NCI-H510A treated with DMSO at 0.1 percent for 48 hours (cell line): ENCODE data around the gene OSBPL6.

Experiments
- DNase-seq: peaks from one replicate; lab custom pipeline; 2025; lab: John Stamatoyannopoulos, UW

Gene OSBPL6

DNA sequence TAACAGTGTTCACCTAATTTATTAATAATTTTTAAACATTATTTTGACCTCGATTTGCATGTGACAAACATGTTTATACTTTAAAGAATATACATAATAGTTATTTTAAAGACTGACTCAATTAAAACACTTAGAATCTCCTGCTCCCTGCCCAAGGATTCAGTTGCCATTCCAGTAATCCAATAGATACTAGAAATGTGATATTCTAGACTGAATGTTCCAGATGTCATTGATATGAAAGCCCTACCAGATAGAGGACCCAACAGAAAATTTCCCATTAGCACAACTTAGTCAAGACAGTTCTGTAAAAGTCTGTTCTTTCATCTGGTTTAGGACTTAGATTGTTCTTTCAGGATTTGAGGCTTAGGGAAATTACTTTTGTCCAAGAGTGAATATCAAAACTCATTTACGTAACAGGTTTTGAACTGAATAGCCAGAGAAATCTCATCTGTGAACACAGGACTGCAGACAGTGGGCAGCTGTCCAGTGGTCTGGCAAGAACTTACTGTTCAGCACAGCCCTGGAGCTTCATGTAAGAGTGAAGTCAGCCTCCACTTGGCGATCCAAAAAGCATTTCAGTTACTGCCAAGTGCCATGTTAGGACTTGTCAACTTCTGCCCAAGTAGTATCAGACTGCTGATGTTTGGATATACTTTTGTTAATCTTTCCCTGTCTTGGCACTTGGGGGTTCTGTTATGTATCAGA lies 77.5 kb downstream of the OSBPL6 start:
- DNase-seq, result no peak

DNA sequence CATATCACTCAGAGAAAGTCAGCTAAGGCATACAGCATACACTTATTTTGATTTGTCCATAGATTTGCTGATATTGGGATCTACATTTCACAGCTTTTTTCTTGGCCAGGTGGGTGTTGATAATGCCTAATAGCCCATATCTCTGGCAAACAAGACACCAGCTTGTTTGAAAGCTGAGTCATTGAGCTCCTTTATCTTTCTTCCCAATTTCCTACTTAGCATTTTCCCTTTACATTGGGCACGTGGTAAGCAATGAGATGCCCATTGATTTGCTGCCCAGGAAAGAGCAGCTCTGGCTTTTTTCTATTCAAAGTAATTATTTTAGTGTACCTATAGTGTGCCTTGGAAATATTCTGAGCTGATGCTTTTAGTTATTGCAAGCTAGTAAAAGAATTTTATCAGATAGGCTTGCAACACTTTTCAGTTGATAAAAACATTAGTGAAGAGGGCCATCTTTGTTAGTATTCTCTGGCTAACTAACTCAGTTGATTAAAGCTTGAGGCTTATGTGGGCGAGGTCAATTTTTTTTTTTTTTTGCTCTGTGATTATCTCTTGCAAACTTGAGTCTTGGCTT lies 79.6 kb downstream of the OSBPL6 start:
- no peak for DNase-seq

DNA sequence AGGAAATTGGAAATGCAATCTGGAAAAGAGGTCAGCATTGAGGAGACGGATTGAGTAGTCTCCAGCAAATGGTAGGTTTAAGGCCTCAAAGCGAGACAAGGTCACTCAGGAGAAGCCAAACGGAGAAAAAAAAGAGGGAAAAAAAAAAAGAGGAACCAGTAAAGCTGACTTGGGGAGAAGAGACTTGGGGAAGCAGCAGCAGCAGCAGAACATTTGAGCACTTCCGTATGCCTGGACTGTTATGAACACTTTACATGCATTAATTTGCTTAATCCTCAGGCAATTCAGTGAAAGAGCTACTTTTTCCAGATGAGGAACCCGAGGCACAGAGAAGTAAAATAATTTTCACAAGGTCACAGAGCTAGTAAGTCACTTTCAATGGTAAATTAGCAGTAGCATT lies 81.3 kb downstream of the OSBPL6 start:
- no peak for DNase-seq

DNA sequence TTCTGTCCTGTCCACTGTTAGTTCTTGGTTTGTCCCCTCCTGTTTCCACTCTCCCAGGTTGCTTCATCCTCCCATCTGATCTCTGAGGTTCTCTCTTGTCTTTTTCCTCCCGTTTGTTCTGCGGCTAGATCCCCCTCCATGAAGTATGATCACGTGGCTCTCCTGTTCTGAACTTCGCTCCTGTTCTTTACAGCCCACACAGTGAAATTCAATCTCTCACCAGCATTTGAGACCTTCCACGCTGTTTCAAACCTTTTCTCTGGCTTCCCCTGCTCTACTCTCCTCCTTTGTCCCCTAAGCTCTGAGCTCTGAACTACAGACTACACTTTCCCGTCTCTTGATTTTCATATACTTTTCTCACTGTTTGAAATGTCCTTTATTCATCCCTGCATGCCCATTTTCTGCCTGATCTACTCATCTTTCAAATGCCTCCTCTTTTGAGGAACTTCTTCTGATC lies 83.5 kb downstream of the OSBPL6 start:
- DNase-seq, result peak; percentile 81

DNA sequence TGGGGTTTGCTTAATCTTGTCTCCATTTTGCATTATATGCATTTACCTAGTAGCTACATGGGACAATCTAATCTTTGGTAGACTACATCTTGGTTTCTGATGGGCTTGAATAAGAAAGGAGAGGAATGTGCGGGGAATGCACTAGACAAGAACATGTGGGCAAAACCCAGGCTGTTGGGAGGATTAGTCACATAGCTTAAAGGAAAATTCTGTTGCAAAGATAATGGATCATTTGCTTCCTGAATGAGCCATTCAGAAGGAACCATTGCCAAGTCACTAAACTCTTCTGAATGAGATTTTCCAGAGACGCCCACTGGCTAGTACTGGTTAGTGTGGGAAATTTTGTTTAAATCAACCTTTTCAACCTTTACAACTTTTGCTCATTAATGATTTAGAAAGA lies 84.8 kb downstream of the OSBPL6 start:
- no peak for DNase-seq

DNA sequence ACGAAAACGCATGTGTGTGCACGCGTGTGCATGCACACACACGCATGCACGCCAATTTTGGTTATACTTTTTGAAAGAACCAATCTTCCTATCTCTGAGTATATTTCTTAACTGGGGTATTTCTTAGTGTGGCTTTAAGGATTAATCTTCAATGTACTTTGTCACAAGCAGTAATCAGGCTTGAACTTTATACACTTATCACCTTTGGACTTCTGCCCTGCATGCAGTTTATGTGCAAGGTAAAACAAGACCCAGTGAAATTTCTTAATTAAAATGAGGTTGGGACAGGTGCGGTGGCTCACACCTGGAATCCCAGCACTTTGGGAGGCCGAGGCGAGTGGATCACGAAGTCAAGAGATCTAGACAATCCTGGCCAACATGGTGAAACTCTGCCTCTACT lies 85.3 kb downstream of the OSBPL6 start:
- DNase-seq, result no peak

DNA sequence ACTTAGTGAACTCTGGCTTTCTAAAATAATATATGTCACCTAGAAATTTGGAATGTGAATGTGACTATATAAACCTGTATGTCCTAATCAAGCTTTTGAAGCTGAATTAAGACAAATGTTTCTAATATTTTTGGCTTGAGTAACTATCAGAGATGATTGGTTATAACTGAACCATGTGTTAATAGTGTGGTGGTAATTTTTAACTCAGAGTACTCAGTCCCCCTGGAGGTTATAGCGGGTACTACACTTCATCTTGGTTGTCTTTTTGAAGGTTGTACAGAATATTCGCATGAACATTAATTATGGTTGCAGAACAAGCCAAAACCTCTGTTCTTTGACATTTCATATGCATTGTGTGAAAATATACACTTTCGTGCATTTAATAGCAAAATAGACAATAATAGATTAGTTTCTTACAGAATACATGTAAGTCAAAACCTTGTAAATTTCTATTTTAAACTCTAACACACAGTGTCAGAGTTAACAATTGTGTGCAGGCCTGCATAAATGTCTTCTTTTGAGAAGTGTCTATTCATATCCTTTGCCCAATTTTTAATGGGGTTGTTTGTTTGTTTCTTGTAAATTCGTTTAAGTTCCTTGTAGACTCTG lies 86.0 kb downstream of the OSBPL6 start:
- DNase-seq, result peak; percentile 65

DNA sequence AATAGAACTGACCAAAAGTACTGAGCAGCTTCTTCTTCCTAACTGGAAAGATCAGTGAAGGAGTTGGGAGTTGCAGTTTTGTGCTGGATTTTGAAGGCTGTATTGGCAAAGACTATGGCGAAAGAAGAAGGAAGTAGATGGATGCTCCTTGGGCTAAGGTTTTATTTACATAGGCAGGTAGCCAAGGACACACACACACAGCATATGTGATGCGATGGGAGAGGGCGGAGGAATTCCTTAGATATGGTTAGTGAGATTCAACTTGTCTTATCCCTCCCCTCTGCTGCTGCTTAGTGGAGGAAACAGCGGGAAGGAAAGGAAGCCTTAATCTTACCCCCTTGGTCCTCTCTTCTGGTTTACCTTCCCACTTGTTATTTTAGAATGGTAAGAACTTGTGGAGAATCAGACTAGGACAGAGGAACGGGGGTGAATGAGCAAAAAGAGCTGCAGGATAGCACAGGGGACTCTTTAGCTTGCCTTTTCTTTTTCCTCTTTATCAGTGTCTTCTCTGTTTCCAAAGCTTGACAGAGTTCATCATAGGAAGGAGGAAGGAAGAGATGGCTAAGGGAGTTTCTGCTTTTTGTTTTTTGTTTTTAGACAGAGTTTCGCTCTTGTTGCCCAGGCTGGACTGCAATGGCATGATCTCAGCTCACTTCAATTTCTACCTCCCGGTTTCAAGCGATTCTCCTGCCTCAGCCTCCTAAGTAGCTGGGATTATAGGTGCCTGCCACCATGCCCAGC lies 87.9 kb downstream of the OSBPL6 start:
- no peak for DNase-seq

DNA sequence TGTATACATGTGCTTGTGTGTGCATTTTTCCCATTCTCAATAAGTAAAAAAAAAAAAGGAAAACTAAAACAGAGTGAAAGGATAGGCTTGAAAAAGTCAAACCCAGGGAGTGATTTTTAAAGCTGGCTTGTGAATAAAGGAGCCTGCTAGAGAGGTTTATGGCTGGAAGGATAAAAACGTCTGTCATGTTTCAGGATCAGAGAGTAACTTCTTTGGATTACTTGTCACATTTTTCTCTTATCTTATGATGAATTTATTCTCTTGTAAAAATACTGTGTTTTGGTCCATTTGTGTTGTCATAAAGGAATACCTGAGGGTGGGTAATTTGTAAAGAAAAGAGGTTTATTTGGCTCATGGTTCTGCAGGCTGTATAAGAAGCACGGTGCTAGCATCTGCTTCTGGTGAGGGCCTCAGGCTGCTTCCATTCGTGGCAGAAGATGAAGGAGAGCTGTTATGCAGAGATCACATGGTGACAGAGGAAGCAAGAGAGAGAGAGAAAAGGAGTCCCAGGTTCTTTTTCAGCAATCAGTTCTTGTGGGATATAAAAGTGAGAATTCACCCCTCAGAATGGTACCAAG lies 89.1 kb downstream of the OSBPL6 start:
- no peak for DNase-seq

DNA sequence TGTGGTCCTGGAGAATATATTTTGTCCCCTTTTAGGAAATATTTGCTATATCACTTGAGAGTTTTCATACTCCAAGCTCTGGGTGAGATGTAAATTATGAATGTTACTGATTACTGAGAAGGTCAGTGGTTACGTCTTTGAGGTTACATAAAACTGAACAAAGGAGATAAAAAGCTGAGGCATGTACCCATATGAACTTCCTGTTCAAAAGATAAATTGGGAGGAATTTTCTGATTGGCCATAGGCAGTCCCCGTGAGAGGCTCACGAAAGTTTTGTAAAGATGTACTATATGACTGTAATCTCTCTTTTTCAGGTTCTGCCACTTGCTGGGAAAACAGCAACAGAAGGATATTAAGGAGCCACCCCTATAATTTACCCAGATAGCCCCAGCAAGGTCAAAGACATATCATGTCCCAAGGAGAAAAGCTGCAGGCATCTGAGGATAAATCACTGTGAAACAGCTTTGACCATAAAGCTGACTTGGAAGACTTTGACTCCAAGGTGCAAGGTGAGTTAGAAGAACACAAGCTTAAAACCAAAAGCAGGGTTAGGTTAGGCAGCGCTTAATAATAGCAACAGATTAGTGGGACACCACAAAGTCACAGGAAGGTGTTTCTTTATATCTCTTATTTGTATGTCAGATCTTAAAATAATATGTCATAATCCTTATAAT lies 90.4 kb downstream of the OSBPL6 start:
- DNase-seq, result no peak

DNA sequence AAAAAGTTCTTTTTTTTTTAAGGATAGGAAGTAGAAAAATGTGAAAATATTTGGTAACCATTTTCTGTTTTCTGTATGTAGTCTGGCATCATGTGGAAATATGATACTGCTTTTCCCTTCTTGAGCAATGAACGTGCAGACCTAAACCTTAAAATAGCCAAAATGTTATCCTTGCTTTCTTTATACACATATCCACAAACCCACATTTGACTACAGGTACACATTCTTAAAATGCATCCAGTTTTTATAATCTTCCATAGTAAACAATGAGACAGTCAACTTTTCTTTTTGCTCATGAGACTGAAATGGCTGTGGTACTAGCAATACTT lies 90.9 kb downstream of the OSBPL6 start:
- no peak for DNase-seq

DNA sequence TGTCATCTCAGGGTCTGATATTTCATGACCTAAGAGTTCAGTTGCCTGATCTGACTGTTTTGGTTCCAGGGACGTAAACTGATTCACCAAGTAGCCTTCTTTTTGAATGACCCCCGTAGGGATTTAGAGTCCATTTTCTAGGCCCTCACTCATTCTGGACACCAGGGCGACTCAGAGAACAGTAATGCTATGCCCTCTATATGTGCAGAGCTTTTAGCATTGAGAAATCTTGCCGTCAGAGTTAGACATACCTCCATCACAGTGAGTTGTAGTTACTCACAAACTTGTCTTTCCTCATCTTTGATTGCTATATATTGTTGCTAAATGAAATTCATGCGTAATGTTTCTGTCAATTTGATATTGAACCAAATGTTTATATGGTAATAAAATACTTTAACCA lies 92.3 kb downstream of the OSBPL6 start:
- DNase-seq, result no peak

DNA sequence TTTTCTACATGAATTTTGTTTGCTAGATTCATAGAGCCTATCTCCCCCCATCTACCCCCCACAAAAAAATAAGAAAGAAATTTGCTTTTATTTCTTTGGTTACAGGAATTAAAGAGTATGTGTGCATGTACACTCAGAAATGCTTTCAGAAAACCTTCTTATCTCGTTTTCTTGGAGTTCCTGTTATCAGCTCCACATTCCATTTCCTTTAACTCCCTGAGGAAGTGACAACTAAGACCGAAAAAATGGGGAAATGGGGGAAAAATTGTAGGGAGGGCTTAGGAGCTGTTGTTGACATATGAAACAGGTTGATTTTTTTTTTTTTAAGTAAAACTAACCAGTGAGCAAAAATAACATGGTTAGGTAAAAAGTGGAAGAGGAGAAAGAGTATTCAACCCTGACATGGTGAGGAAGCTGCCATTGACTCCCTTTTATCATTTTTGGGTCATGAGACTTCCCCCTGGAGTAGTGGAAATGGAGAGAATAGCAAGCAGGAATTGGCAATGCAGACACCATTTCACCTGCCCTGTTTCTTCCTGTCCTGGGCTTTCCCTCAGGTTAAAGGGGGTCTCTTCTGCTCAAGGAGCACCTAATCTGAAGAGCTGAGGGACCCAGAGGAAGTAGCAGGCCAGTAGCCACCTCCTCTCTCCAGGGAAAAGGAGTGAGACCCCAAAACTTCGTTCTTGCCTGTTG lies 93.5 kb downstream of the OSBPL6 start:
- DNase-seq, result no peak

DNA sequence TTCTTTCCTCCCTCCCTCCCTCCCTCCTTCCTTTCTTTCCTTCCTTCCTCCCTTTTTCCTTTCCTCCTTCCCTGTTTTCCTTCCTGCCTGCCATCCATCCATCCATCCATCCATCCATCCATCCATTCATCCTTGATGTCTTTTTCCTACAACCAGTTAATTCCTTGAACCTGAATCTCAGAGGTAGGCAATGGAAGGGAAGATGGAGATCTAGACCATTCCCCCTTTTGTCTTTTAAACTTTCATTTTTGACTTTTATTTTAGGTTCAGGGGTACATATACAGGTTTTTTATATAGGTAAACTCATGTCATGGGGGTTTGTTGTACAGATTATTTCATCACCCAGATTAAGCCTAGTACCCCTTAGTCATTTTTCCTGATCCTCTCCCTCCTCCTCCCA lies 97.4 kb downstream of the OSBPL6 start:
- DNase-seq, result no peak

DNA sequence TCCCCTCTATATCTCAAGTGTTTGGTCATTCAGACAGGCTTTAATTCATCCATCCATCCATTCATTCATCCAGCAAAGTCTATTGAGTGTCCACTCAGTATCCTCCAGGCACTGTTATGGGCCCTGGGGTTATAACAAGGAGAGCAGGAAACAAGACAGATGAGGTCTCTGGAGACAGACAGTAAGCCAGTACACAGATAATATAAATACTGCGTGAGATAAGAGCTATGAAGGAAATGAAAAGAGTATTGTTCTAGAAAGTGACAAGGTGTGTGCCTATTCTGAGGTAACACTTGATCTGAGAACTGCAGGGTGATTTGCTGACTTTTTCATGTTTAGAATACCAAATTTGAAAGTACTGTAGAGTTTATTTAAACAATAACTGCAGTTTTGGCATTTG lies 98.3 kb downstream of the OSBPL6 start:
- no peak for DNase-seq

DNA sequence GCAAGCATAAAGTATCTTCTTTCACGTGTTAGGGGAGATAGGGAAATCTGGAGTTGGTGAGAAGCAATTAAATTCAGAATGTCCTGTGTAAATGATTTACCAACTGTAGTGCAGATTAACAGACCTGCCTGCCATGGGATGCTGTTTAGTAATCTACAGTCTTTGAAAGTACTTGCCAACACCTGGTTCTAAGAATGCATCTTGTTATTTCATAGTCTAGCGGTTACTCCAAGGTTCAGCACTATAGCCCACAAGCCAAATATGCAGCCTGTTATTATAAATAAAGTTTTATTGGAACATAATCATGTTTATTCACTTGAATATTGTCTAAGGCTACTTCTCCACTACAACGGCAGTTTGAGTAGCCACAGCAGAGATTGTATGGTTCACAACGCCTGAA lies 100.8 kb downstream of the OSBPL6 start:
- no peak for DNase-seq

DNA sequence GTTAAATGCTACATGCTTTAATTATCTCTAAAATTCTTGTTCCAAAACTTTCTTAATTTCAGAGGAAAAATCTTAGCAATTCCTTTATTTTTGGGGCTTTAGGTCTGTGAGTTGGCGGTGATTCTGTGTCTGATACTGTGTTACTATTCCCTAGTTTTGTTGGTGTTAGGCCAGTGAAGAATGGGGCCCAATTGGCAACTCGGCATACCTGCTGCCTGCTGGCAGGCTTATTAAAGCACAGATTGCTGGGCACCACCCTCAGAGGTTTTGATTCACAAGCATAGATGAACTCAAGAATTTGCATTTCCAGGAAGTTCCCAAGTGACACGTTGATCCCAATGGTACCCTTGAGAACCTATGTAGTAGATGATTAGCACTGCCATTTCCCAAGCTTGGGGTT lies 101.6 kb downstream of the OSBPL6 start:
- DNase-seq, result no peak

DNA sequence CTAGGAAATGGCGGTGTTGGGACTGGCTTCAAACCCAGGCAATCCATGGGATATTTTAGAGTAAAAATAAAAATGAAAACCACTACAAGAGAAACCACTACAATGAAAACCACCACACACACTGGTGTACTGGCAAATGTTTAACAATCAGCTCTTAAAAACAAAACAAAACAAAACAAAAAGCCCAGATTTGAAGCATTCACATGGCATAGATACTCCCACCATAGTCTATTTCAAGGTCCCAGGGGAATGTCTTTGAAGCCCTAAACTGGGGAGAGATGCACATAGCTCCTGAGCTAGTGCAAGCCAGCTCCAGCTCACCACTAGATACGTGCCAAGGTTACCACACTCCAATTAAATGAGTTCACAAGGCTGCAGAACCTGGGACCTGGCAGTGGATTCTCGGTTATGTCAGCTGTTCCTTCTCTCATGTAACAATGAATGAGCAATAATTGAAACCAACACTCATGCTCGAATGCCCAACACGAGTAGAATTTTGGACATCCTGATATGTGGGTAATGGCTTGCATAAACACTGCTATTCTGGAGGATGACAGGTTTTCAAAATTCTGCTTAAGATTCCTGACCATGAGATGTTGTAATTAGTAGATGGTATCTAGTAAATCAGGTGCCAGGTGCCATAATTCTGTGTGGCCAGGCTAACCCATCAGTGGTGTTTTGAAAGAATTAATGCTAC lies 102.2 kb downstream of the OSBPL6 start:
- DNase-seq, result no peak

DNA sequence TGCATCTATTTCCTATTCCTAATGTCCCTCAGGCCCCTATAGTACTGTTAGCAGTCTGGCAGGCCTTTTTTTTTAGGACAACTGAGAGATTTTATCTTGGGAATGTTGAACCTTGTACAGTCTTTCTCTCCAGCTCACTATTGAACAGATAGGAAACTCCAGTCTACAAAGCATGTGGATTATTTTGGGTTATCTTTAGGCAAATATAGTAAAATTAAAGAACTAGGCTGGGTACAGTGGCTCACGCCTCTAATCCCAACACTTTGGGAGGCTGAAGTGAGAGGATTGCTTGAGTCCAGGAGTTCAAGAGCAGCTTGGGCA lies 102.7 kb downstream of the OSBPL6 start:
- DNase-seq, result no peak

DNA sequence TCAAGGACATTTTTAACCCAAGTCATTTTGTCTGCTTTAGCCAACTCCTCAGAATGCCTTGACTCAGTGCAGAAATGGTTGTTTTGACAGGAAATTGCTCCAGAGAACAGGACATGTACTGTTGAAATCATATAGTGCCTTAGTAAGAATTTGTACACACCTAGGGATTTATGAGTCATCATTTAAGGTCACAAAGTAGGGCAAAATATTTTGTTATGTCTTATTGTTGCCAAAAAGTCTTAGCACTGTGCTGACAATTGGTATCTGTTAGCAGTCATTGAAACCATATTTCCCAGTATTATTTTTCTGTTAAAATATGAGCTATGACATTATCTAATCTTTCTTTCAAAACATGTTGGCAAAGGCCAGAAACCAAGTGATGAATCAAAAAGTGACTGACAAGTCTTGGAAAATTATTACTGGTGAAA lies 104.5 kb downstream of the OSBPL6 start:
- DNase-seq, result no peak

DNA sequence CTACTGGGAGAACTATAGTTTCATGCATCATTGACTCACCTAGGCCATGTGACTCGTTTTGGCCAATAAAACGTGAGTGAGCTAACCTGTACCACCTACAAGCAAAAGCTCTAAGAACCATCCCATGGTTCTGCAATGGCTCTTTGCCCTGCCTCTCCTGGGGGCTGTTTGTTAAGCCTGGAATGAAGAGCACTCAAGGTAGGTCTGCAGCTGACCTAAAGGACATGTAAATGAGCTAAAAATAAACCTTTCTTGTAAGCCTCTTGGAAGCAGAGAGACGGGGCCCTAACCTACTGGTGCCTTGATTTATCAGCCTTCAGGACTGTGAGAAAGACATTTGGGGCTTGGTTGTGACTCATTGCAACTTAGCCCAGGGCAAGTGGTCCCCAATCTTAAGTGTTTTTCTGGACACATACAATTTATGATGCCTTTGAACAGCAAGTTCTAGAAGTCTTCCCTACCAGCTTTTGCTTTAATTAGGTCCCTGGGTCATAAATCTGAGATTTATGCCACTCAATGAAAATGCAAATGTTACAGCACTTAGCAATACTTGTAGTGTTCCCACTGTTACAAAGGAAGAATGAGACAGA lies 107.4 kb downstream of the OSBPL6 start:
- DNase-seq, result peak; percentile 67
